Common myeloid progenitor, CD34-positive (primary cell): ENCODE measurements around the gene EPAS1.

Experiments
- CTCF ChIA-PET: fragments of 350-600 bp; sonication (Branson Sonifier 250); formaldehyde crosslinking; loops from one replicate; lab custom pipeline; 2021; ENCODE audit warnings: antibody characterized with exemption; lab: Charles Lee
- POLR2A ChIA-PET: fragments of 350-600 bp; sonication (Branson Sonifier 250); formaldehyde crosslinking; loops from one replicate; lab custom pipeline; 2021; ENCODE audit warnings: antibody characterized with exemption; lab: Charles Lee
- DNase-seq, 3 donors: peaks; one replicate each; pipeline versions ENCODE4 v3.0.0 to v3.0.0-alpha.2; 2013
- H3K27ac ChIP-seq, 2 experiments: 1 replicate in 1 of 2; 2 replicates in 1 of 2; pipeline ENCODE4 v1.7.0; 2013; ENCODE audit warnings: inconsistent platforms in 2 of 2, low read length in 2 of 2, mild to moderate bottlenecking in 2 of 2, low read depth in 1 of 2, moderate library complexity in 1 of 2; ENCODE audit not compliant: severe bottlenecking in 2 of 2, insufficient read depth in 1 of 2, poor library complexity in 1 of 2
- H3K27me3 ChIP-seq, 5 experiments: replicated peaks in 2 of 5; 1 replicate in 3 of 5; 2 replicates in 2 of 5; pipeline versions ENCODE4 v1.6.1 to v1.7.0; 2013; ENCODE audit warnings: low read length in 4 of 5, mild to moderate bottlenecking in 2 of 5, moderate library complexity in 2 of 5, inconsistent platforms in 1 of 5; ENCODE audit not compliant: insufficient read depth in 5 of 5, control insufficient read depth in 4 of 5
- H3K36me3 ChIP-seq, 4 experiments: 1 replicate in 2 of 4; 2 replicates in 2 of 4; pipeline versions ENCODE4 v1.6.1 to v1.7.0; 2013; ENCODE audit warnings: low read length in 3 of 4, control low read depth in 1 of 4, mild to moderate bottlenecking in 1 of 4; ENCODE audit not compliant: control insufficient read depth in 4 of 4, insufficient read depth in 4 of 4
- H3K4me1 ChIP-seq, 4 experiments: 1 replicate in 3 of 4; 2 replicates in 1 of 4; pipeline versions ENCODE4 v1.6.1 to v1.7.1; 2013; ENCODE audit warnings: low read length in 3 of 4, mild to moderate bottlenecking in 3 of 4, control low read depth in 1 of 4, inconsistent platforms in 1 of 4, moderate library complexity in 1 of 4; ENCODE audit not compliant: control insufficient read depth in 4 of 4, insufficient read depth in 4 of 4; ENCODE audit errors: control extremely low read depth in 1 of 4
- H3K4me3 ChIP-seq, 7 experiments: 1 replicate in 4 of 7; 2 replicates in 3 of 7; pipeline versions ENCODE4 v1.5.1 to v1.7.0; 2013; ENCODE audit warnings: mild to moderate bottlenecking in 7 of 7, low read length in 6 of 7, moderate library complexity in 6 of 7, inconsistent platforms in 2 of 7, low read depth in 2 of 7, control low read depth in 1 of 7; ENCODE audit not compliant: insufficient read depth in 4 of 7, control insufficient read depth in 1 of 7; ENCODE audit errors: extremely low read depth in 1 of 7
- H3K9me3 ChIP-seq, 5 experiments: 1 replicate in 4 of 5; 2 replicates in 1 of 5; pipeline versions ENCODE4 v1.6.1 to v1.7.1; 2013; ENCODE audit warnings: low read length in 4 of 5, mild to moderate bottlenecking in 2 of 5, inconsistent platforms in 1 of 5, low read depth in 1 of 5, moderate library complexity in 1 of 5; ENCODE audit not compliant: control insufficient read depth in 4 of 5, insufficient read depth in 2 of 5; ENCODE audit errors: control extremely low read depth in 1 of 5
- WGBS: methylation state at CpG from one replicate; pipeline ENCODE4 v1.1.5; 2013; ENCODE audit not compliant: insufficient coverage; 5-methylcytosine and 5-hydroxymethylcytosine counted together

EPAS1 gene

GRCh38 chr2:46257476-46257875 is 39.7 kb upstream of the EPAS1 start:
- H3K4me1 ChIP-seq: peaks cover 0 to 24% (median 11%) of the 10 kb centered on the region in 4 experiments
- no peaks in the 10 kb centered on the region for H3K9me3 ChIP-seq
- H3K4me3 ChIP-seq: no peak overlapping the region
- no peaks in the 10 kb centered on the region for H3K36me3 ChIP-seq
- no peaks in the 10 kb centered on the region for H3K27me3 ChIP-seq
- WGBS: 85% methylated on average over 4 of the region's 4 CpGs
- ChIA-PET CTCF (no interaction called here), POLR2A (interaction anchor here (0.7 kb wide), 1 partner anchor 74 kb away, joined by 3 read pairs; no protein-coding TSS in a partner anchor)
- DNase-seq: peak in 1 of 3 donors; percentile 45
- no peak overlapping the region for H3K27ac ChIP-seq

DNA sequence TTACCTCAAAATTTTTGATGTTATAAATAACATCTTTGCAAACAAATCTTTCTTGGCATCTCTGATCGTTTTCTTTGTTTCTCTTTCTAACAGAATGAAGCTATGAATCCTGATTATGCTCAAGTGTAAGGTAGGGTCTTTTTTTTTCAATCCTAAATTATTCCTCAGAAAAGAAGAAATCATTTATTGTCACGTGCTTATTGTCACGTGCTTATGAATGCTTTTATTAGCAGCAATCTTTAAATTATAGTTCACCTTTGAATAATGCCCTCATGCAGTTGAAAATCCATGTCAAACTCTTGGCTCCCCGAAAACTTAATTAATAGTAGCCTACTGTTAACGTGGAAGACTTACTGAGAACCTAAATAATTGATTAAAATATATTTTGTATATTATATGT is 39.2 kb upstream of the EPAS1 start:
- Histone ChIP-seq H3K36me3 (no peaks in the 10 kb centered on the region), H3K27me3 (no peaks in the 10 kb centered on the region), H3K9me3 (no peaks in the 10 kb centered on the region), H3K4me1 (peaks cover 0 to 24% (median 11%) of the 10 kb centered on the region in 4 experiments), H3K27ac (no peak overlapping the region), H3K4me3 (no peak overlapping the region)
- WGBS: no CpG with 5 or more reads among the region's 5 CpGs
- DNase-seq: no peak
- ChIA-PET CTCF (no interaction called here), POLR2A (interaction anchor here (0.7 kb wide), 1 partner anchor 75 kb away, joined by 3 read pairs; no protein-coding TSS in a partner anchor)

DNA sequence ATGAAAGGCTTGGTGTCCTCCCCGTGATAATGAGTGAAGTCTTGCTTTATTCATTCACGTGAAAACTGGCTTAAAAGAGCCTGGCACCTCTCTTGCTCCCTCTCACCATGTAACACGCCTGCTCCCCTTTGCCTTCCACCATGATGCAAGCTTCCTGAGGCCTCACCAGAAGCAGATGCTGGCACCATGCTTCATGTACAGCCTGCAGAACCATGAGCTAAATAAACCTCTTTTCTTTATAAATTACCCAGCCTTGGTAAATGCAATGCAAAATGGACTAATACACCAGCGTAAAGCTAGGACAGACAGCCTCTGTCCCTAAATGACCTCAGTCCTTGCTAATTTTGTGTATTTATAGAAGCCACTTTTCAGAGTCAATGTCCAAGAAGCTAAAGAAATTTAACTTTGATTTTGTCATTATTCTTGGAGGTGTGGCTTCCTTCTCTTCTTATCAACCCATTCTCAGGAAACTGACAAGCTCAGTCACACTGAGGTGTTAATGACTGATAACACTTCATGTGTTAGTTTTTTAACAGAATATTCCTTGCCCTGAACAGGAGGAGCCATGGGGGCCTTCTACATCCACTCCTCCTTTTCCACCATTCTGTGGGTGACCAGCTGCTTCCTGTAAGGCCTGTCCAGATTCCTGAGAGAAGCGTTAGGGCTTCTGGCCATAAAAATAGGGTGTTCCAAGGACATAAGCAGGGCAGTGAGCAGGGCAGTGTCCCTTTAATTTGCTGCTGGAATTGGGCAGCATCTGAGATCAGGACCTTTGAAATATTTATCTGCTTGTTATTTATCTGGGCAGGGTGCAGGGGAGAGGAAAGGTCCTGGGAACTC is 38.0 kb upstream of the EPAS1 start:
- ChIA-PET POLR2A (interaction anchor here (0.5 to 0.6 kb wide), 2 partner anchors 34 to 183 kb away, joined by 3 to 4 read pairs; no protein-coding TSS in a partner anchor), CTCF (interaction anchor here (1.0 to 1.3 kb wide), 3 partner anchors 8 to 14 kb away, joined by 3 to 4 read pairs (median 3); no protein-coding TSS in a partner anchor)
- H3K9me3 ChIP-seq: no peaks in the 10 kb centered on the region
- H3K4me1 ChIP-seq: peaks cover 0 to 24% (median 11%) of the 10 kb centered on the region in 4 experiments
- no peak overlapping the region for H3K4me3 ChIP-seq
- WGBS: 74% methylated on average over 4 of the region's 5 CpGs
- no peaks in the 10 kb centered on the region for H3K27me3 ChIP-seq
- no peaks in the 10 kb centered on the region for H3K36me3 ChIP-seq
- peak in 1 of 3 donors; percentile 35 for DNase-seq
- no peak overlapping the region for H3K27ac ChIP-seq

GRCh38 chr2:46259777-46260168 is 37.4 kb upstream of the EPAS1 start:
- Histone ChIP-seq H3K9me3 (no peaks in the 10 kb centered on the region), H3K27me3 (no peaks in the 10 kb centered on the region), H3K27ac (no peak overlapping the region), H3K36me3 (no peaks in the 10 kb centered on the region), H3K4me1 (peaks cover 0 to 24% (median 11%) of the 10 kb centered on the region in 4 experiments), H3K4me3 (no peak overlapping the region)
- DNase-seq: no peak
- POLR2A ChIA-PET: interaction anchor here (0.5 to 0.6 kb wide), 2 partner anchors 9 to 182 kb away, joined by 3 to 4 read pairs; no protein-coding TSS in a partner anchor
- WGBS: no CpG with 5 or more reads among the region's 1 CpG
- CTCF ChIA-PET: interaction anchor here (1.0 to 1.3 kb wide), 3 partner anchors 9 to 14 kb away, joined by 3 to 4 read pairs (median 3); no protein-coding TSS in a partner anchor

GRCh38 chr2:46260305-46260704 is 36.9 kb upstream of the EPAS1 start:
- H3K9me3 ChIP-seq: no peaks in the 10 kb centered on the region
- DNase-seq: no peak
- CTCF ChIA-PET: interaction anchor here (1.1 kb wide), 2 partner anchors 14 to 34 kb away, joined by 3 read pairs; no protein-coding TSS in a partner anchor
- POLR2A ChIA-PET: interaction anchor here (0.6 kb wide), 1 partner anchor 8 kb away, joined by 3 read pairs; no protein-coding TSS in a partner anchor
- peaks cover 0 to 24% (median 11%) of the 10 kb centered on the region in 4 experiments for H3K4me1 ChIP-seq
- H3K27me3 ChIP-seq: no peaks in the 10 kb centered on the region
- H3K36me3 ChIP-seq: no peaks in the 10 kb centered on the region
- no peak overlapping the region for H3K27ac ChIP-seq
- H3K4me3 ChIP-seq: no peak overlapping the region
- WGBS: 100% methylated on average over 2 of the region's 4 CpGs

DNA sequence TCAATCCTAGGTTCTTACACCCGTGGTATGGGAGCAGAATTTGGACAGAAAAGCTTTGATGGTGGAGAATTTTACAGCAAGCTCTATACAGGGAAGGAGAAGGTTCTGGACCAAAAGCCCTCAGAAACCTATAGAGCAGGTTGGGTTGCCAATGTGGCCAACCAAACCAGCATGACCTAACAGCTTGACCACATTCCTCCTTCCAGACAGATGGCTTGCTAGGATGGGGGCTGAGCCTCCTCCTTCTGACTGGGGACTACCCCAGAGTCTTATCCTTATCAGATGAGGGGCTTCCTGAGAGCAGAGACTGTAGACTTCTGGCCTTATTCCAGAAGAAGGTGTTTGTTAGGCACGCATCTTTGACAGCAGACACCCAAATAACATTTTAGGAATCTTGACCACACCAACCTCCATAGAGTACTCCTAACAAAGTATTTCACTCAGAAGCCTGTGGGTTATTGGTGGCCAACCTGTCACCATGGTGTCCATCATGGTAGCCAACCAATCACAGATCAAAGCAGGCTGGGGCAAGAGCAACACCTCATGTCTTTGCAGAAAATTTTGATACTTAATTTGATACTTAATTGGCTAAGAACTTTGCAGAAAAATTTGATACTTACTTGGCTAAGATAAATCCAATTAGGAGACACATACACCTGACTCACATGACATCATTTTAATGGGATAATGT is 34.8 kb upstream of the EPAS1 start:
- no peaks in the 10 kb centered on the region for H3K9me3 ChIP-seq
- no peaks in the 10 kb centered on the region for H3K36me3 ChIP-seq
- 78% methylated on average over 1 of the region's 2 CpGs for whole genome bisulfite sequencing
- ChIA-PET POLR2A (no interaction called here), CTCF (interaction anchor here (1.1 kb wide), 1 partner anchor 21 kb away, joined by 3 read pairs; no protein-coding TSS in a partner anchor)
- no peak for DNase-seq
- no peak overlapping the region for H3K4me3 ChIP-seq
- H3K27ac ChIP-seq: no peak overlapping the region
- H3K27me3 ChIP-seq: no peaks in the 10 kb centered on the region
- H3K4me1 ChIP-seq: peaks cover 0 to 12% (median 8%) of the 10 kb centered on the region in 4 experiments
